Stimulated activated CD4-positive, alpha-beta T cell treated with anti-CD3 and anti-CD28 coated beads, Interleukin-1b, Interleukin-23, amount 100 ng/mL, for 24 hours (primary cell): ENCODE data around the gene AIRE.
"Not testable (repeated sequence)": the region's sequence is repeated elsewhere in the genome, so short reads cannot be mapped to it uniquely, and the experiment has no call there.

Experiments used
- DNase-seq, 4 experiments: peaks; one replicate each; pipeline ENCODE4 v3.0.0-alpha.2; 2020; ENCODE audit warnings: low read depth in 4 of 4, low spot score in 1 of 4

AIRE gene

GRCh38 chr21:44265734-44266270 is 19.9 kb upstream of the AIRE start:
- no peak for DNase-seq

GRCh38 chr21:44267655-44268142 is 18.0 kb upstream of the AIRE start:
- no peak for DNase-seq

GRCh38 chr21:44269090-44269489 is 16.6 kb upstream of the AIRE start:
- no peak for DNase-seq

- no peak for DNase-seq
These were observed 14.0 kb upstream of the AIRE start for GRCh38 chr21:44271558-44272283.

- no peak for DNase-seq
These were observed 13.3 kb upstream of the AIRE start for GRCh38 chr21:44272284-44272858.

- DNase-seq: no peak
These were observed 12.6 kb upstream of the AIRE start for GRCh38 chr21:44273046-44273445.

GRCh38 chr21:44275041-44275440 is 10.6 kb upstream of the AIRE start:
- DNase-seq: no peak

GRCh38 chr21:44279354-44280260 is 6.1 kb upstream of the AIRE start:
- no peak for DNase-seq

GRCh38 chr21:44281801-44282200 is 3.9 kb upstream of the AIRE start:
- no peak for DNase-seq

- DNase-seq: no peak
These were observed 3.3 kb upstream of the AIRE start for GRCh38 chr21:44282370-44282769.

- DNase-seq: not testable (repeated sequence)
These were observed 2.4 kb upstream of the AIRE start for GRCh38 chr21:44283211-44283785.

- no peak for DNase-seq
These were observed 1.7 kb upstream of the AIRE start for GRCh38 chr21:44283948-44284347.

GRCh38 chr21:44286086-44286715 is 525 bp downstream of the AIRE start:
- DNase-seq: no peak

GRCh38 chr21:44286716-44287632 is 1.3 kb downstream of the AIRE start:
- no peak for DNase-seq

GRCh38 chr21:44288251-44289110 is 2.8 kb downstream of the AIRE start:
- DNase-seq: no peak

- DNase-seq: no peak
These were observed 3.8 kb downstream of the AIRE start for GRCh38 chr21:44289381-44290010.

GRCh38 chr21:44290327-44291077 is 4.8 kb downstream of the AIRE start:
- no peak for DNase-seq
